ENCODE data around the gene CXCR4. TPM values are rescaled to one million over a fixed set of nuclear protein-coding genes. Genes with fewer than 3 reads are reported as not detected.

The CXCR4 gene
- total and polyA plus RNA-seq, 9 of the 15 experiments (the other 6 are each of a cell fraction or from before 2014, with no cell fraction given): 0.07 to 0.45 (median 0.17) TPM; not detected in 3

- no peak for FAIRE-seq
- Histone ChIP-seq H3K9me3 (replicated peaks; ENCODE audit: control insufficient read depth, insufficient read depth, low read depth, low read length) (no peaks in the 10 kb centered on the region), H3K4me1 (replicated peaks in 1 of 2; ENCODE audit: control insufficient read depth in 2 of 2, insufficient read depth in 2 of 2, low read length in 2 of 2) (no peaks in the 10 kb centered on the region), H3K9ac (ENCODE audit: insufficient read depth in 1 of 2, low read depth in 2 of 2, low read length in 2 of 2) (no peak overlapping the region), H2AFZ (ENCODE audit: low read depth, low read length) (no peak overlapping the region), H3K27ac (ENCODE audit: extremely low read depth, low read depth, low read length) (no peak overlapping the region), H3K9me1 (ENCODE audit: control insufficient read depth, insufficient read depth, low read length) (no peaks in the 10 kb centered on the region), H3K27me3 (ENCODE audit: control insufficient read depth in 2 of 2, insufficient read depth in 2 of 2, low read length in 2 of 2) (peaks cover 0 to 4% of the 10 kb centered on the region in 2 experiments; a peak in 2 of 5 replicates), H3K79me2 (ENCODE audit: control insufficient read depth, insufficient read depth, low read length) (no peaks in the 10 kb centered on the region), H4K20me1 (replicated peaks; ENCODE audit: control insufficient read depth, insufficient read depth, low read length) (no peaks in the 10 kb centered on the region; the same call in 1 of the 2 replicates), H3K36me3 (ENCODE audit: control insufficient read depth, insufficient read depth, low read length) (no peaks in the 10 kb centered on the region), H3K4me3 (no peak overlapping the region), H3K4me2 (ENCODE audit: insufficient read depth, low read length) (no peak overlapping the region)
- no peak for ATAC-seq
- POLR2A ChIA-PET: no interaction called here
- intact Hi-C loops (cut with micrococcal nuclease) (no loop called here), in situ Hi-C loops (cut with MboI) (no loop called here)
- 3% methylated on average over 3 of the region's 3 CpGs for WGBS (ENCODE audit: insufficient coverage, low coverage, missing lambda C conversion rate)
- CTCF ChIA-PET (ENCODE audit: low intra/inter-chr PET ratio): no interaction called here
- BruUV-seq (replicated peaks): no TSS peak
- DNase-seq (ENCODE audit: extremely low read depth in 1 of 4, low spot score in 3 of 4): no peak
- TF ChIP-seq LARP7 (IDR thresholded peaks at IDR 0.05): no peak
- TF ChIP-seq ZNF282 (CRISPR knock-in tag; IDR thresholded peaks at IDR 0.05): no peak
- TF ChIP-seq ZNF197 (CRISPR knock-in tag; IDR thresholded peaks at IDR 0.05; ENCODE audit: low read depth): no peak
- TF ChIP-seq CHD4 (IDR thresholded peaks at IDR 0.05; ENCODE audit: insufficient read depth, insufficient replicate concordance, low read depth, low read length, poor library complexity, severe bottlenecking): no peak
- no peak for TF ChIP-seq HNRNPK (IDR thresholded peaks at IDR 0.05; ENCODE audit: low read depth, low read length, poor library complexity, severe bottlenecking)
- TF ChIP-seq ADNP (tag; IDR thresholded peaks at IDR 0.05): no peak
- no peak for TF ChIP-seq TOE1 (IDR thresholded peaks at IDR 0.05; ENCODE audit: borderline replicate concordance)
- no peak for TF ChIP-seq TOE1 (CRISPR knock-in tag; IDR thresholded peaks at IDR 0.05; ENCODE audit: borderline replicate concordance, low read depth)
- no peak for TF ChIP-seq PTTG1 (tag; IDR thresholded peaks at IDR 0.05; ENCODE audit: low read depth)
- no peak for TF ChIP-seq CREB3 (tag; conservative IDR thresholded peaks at IDR 0.05; ENCODE audit: low read depth)
- TF ChIP-seq HMBOX1 (IDR thresholded peaks at IDR 0.05): no peak
- TF ChIP-seq RFX5 (IDR thresholded peaks at IDR 0.05; ENCODE audit: low read depth, low read length): no peak
- no peak for TF ChIP-seq BRF2 (IDR thresholded peaks at IDR 0.05; ENCODE audit: borderline replicate concordance, insufficient read depth, insufficient read length)
- no peak for TF ChIP-seq RFX1 (IDR thresholded peaks at IDR 0.05)
- TF ChIP-seq FOXP1 (CRISPR knock-in tag; IDR thresholded peaks at IDR 0.05): no peak
- TF ChIP-seq ZBTB8A (IDR thresholded peaks at IDR 0.05; ENCODE audit: partially characterized antibody): no peak
Observed at GRCh38 chr2:136065907-136066306, 52.0 kb downstream of the CXCR4 start.

All from K562 (cell line).